Measurements from ENCODE around the gene PLB1.

PLB1 gene

GRCh38 chr2:28624436-28624792 lies 128.6 kb downstream of the PLB1 start:
- no peaks in the 10 kb centered on the region for H3K27me3 ChIP-seq (ENCODE audit: control insufficient read depth, insufficient read depth, low read length)
- H3K9me3 ChIP-seq (ENCODE audit: control insufficient read depth, insufficient read depth, low read length), result no peaks in the 10 kb centered on the region
- no peak overlapping the region for H3K27ac ChIP-seq (ENCODE audit: low read depth, low read length)
- no peaks in the 10 kb centered on the region for H3K36me3 ChIP-seq (ENCODE audit: control insufficient read depth, insufficient read depth, low read length)
- H3K4me3 ChIP-seq (ENCODE audit: low read depth, low read length), result no peak overlapping the region
- H3K9ac ChIP-seq (ENCODE audit: low read depth, low read length), result no peak overlapping the region
- H3K4me1 ChIP-seq (ENCODE audit: control insufficient read depth, insufficient read depth, low read length), result peaks cover 16% of the 10 kb centered on the region; the same call in 1 of the 2 replicates

GRCh38 chr2:28624793-28625701 lies 129.2 kb downstream of the PLB1 start:
- Histone ChIP-seq H3K4me3 (ENCODE audit: low read depth, low read length) (no peak overlapping the region), H3K4me1 (ENCODE audit: control insufficient read depth, insufficient read depth, low read length) (peaks cover 16% of the 10 kb centered on the region; the same call in 1 of the 2 replicates), H3K9ac (ENCODE audit: low read depth, low read length) (no peak overlapping the region), H3K36me3 (ENCODE audit: control insufficient read depth, insufficient read depth, low read length) (no peaks in the 10 kb centered on the region), H3K9me3 (ENCODE audit: control insufficient read depth, insufficient read depth, low read length) (no peaks in the 10 kb centered on the region), H3K27ac (ENCODE audit: low read depth, low read length) (peak overlapping the region; percentile 65), H3K27me3 (ENCODE audit: control insufficient read depth, insufficient read depth, low read length) (no peaks in the 10 kb centered on the region)

GRCh38 chr2:28626376-28626775 lies 130.5 kb downstream of the PLB1 start:
- H3K27me3 ChIP-seq (ENCODE audit: control insufficient read depth, insufficient read depth, low read length), result no peaks in the 10 kb centered on the region
- no peaks in the 10 kb centered on the region for H3K9me3 ChIP-seq (ENCODE audit: control insufficient read depth, insufficient read depth, low read length)
- no peak overlapping the region for H3K4me3 ChIP-seq (ENCODE audit: low read depth, low read length)
- peaks cover 16% of the 10 kb centered on the region; the same call in 1 of the 2 replicates for H3K4me1 ChIP-seq (ENCODE audit: control insufficient read depth, insufficient read depth, low read length)
- no peak overlapping the region for H3K27ac ChIP-seq (ENCODE audit: low read depth, low read length)
- H3K36me3 ChIP-seq (ENCODE audit: control insufficient read depth, insufficient read depth, low read length), result no peaks in the 10 kb centered on the region
- H3K9ac ChIP-seq (ENCODE audit: low read depth, low read length), result no peak overlapping the region

DNA sequence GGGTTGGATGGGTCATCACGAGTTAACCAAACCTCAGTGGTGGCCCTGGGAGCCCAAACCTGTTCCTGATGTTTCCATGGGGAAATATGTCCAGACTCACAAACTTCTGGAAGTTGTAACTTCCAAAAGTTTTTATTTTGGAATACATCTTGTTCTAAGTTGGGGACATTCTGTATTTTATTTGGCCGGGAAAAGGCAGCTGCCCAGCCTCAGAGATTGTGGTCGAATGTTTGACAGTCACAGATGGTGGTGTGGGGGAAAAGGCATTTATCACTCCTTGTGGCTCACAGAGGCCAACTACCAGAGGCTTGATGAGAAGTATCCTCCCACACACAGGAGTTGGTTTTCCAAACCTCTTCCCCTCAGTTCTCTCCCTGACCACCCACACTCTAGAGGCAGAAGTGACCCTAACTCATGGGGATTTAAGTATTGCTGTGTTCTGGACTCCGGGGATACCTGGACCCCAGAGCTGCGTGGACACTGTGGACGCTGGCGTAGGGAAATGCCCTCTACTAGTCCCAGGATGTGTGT lies 131.1 kb downstream of the PLB1 start:
- H3K36me3 ChIP-seq (ENCODE audit: control insufficient read depth, insufficient read depth, low read length), result no peaks in the 10 kb centered on the region
- H3K27ac ChIP-seq (ENCODE audit: low read depth, low read length), result no peak overlapping the region
- H3K9ac ChIP-seq (ENCODE audit: low read depth, low read length), result no peak overlapping the region
- no peak overlapping the region for H3K4me3 ChIP-seq (ENCODE audit: low read depth, low read length)
- peaks cover 11% of the 10 kb centered on the region; the same call in 1 of the 2 replicates for H3K4me1 ChIP-seq (ENCODE audit: control insufficient read depth, insufficient read depth, low read length)
- no peaks in the 10 kb centered on the region for H3K27me3 ChIP-seq (ENCODE audit: control insufficient read depth, insufficient read depth, low read length)
- H3K9me3 ChIP-seq (ENCODE audit: control insufficient read depth, insufficient read depth, low read length), result no peaks in the 10 kb centered on the region

DNA sequence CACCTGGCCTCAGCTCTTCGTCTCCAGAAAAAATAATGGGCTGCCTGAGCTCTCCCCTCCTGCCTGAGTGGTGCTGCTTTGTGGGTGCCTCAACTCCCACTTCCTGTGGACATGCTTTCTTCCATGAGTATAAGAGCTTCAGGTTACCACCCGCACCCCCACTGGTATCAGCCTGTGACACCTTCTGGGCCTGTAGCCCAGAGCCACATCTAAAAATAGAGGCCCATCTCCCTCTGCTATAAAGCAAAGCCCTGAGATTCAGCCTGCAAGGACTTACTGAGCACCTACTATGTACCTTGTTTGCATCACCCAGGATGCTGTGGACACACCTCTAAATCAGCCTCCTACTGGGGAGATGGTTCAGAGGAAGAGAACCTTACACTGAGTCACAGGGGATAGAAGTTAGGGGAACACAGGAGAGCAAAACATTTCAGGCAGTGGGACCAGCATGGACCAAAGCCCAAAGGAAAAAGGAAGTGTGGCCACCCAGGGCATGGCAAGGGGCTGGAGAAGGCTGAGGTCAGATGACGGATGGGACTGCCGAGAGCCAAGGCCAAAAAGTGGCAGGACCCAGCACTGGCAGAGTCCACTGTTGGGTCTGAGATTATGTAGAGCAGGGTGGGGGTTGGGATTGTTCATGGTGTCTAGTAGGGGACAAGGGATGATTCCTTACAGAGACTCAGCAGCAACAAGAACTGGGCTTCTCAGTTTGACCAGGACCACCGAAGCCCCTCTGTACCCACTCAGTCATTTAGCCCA lies 132.0 kb downstream of the PLB1 start:
- Histone ChIP-seq H3K4me3 (ENCODE audit: low read depth, low read length) (no peak overlapping the region), H3K9me3 (ENCODE audit: control insufficient read depth, insufficient read depth, low read length) (no peaks in the 10 kb centered on the region), H3K4me1 (ENCODE audit: control insufficient read depth, insufficient read depth, low read length) (peaks cover 11% of the 10 kb centered on the region; the same call in 1 of the 2 replicates), H3K27ac (ENCODE audit: low read depth, low read length) (no peak overlapping the region), H3K9ac (ENCODE audit: low read depth, low read length) (no peak overlapping the region), H3K27me3 (ENCODE audit: control insufficient read depth, insufficient read depth, low read length) (no peaks in the 10 kb centered on the region), H3K36me3 (ENCODE audit: control insufficient read depth, insufficient read depth, low read length) (no peaks in the 10 kb centered on the region)

DNA sequence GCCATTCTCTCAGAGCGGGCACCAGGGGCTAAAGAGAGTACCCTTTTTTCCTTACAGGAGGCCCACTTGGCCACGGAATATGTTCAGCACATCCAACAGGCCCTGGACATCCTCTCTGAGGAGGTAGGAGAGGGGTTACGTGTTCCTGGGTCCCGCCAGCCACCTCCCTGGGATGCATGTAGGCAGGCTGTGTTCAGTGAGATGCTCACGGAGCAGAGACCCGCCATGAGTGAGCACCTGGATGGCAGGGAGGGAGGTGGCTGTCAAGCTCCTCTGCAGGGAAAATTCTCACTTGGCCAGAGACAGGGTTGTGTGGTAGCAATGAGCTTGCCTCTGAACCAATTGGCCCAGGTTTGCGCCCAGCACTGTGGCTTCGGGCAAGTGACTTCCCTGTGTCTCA lies 132.6 kb downstream of the PLB1 start:
- Histone ChIP-seq H3K36me3 (ENCODE audit: control insufficient read depth, insufficient read depth, low read length) (no peaks in the 10 kb centered on the region), H3K9ac (ENCODE audit: low read depth, low read length) (no peak overlapping the region), H3K4me3 (ENCODE audit: low read depth, low read length) (no peak overlapping the region), H3K27me3 (ENCODE audit: control insufficient read depth, insufficient read depth, low read length) (no peaks in the 10 kb centered on the region), H3K27ac (ENCODE audit: low read depth, low read length) (no peak overlapping the region), H3K9me3 (ENCODE audit: control insufficient read depth, insufficient read depth, low read length) (no peaks in the 10 kb centered on the region), H3K4me1 (ENCODE audit: control insufficient read depth, insufficient read depth, low read length) (peaks cover 11% of the 10 kb centered on the region; the same call in 1 of the 2 replicates)

- Histone ChIP-seq H3K27me3 (ENCODE audit: control insufficient read depth, insufficient read depth, low read length) (no peaks in the 10 kb centered on the region), H3K4me1 (ENCODE audit: control insufficient read depth, insufficient read depth, low read length) (peaks cover 11% of the 10 kb centered on the region; the same call in 1 of the 2 replicates), H3K4me3 (ENCODE audit: low read depth, low read length) (no peak overlapping the region), H3K9me3 (ENCODE audit: control insufficient read depth, insufficient read depth, low read length) (no peaks in the 10 kb centered on the region), H3K36me3 (ENCODE audit: control insufficient read depth, insufficient read depth, low read length) (no peaks in the 10 kb centered on the region), H3K27ac (ENCODE audit: low read depth, low read length) (no peak overlapping the region), H3K9ac (ENCODE audit: low read depth, low read length) (no peak overlapping the region)
Measured at GRCh38 chr2:28628987-28629386, 133.1 kb downstream of the PLB1 start.

DNA sequence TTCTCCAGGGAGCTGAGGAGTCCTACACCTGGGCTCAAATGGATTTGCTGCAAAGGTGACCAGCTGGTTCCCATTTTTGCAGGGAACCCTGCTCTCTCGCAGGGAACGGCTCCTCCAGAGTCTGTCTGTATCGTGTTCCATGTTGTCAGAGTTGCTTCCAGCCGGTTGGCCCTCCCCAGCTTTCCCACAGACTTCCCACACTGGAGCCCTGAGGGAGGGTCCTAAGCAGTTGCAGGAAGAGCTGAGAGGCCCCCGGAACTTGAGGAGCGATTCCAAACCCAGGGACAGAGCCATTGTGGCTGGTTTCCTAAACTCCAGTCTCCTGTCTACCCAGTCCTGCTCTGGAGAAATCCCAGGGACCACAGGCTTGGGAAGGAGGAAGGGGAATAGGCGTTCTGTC lies 134.1 kb downstream of the PLB1 start:
- H3K4me3 ChIP-seq (ENCODE audit: low read depth, low read length), result no peak overlapping the region
- peaks cover 8% of the 10 kb centered on the region; the same call in 1 of the 2 replicates for H3K4me1 ChIP-seq (ENCODE audit: control insufficient read depth, insufficient read depth, low read length)
- H3K36me3 ChIP-seq (ENCODE audit: control insufficient read depth, insufficient read depth, low read length), result no peaks in the 10 kb centered on the region
- no peaks in the 10 kb centered on the region for H3K27me3 ChIP-seq (ENCODE audit: control insufficient read depth, insufficient read depth, low read length)
- H3K9ac ChIP-seq (ENCODE audit: low read depth, low read length), result no peak overlapping the region
- H3K27ac ChIP-seq (ENCODE audit: low read depth, low read length), result no peak overlapping the region
- H3K9me3 ChIP-seq (ENCODE audit: control insufficient read depth, insufficient read depth, low read length), result no peaks in the 10 kb centered on the region

GRCh38 chr2:28630341-28630740 lies 134.5 kb downstream of the PLB1 start:
- H3K36me3 ChIP-seq (ENCODE audit: control insufficient read depth, insufficient read depth, low read length), result no peaks in the 10 kb centered on the region
- H3K9ac ChIP-seq (ENCODE audit: low read depth, low read length), result no peak overlapping the region
- H3K27ac ChIP-seq (ENCODE audit: low read depth, low read length), result no peak overlapping the region
- H3K4me1 ChIP-seq (ENCODE audit: control insufficient read depth, insufficient read depth, low read length), result peaks cover 4% of the 10 kb centered on the region; the same call in 1 of the 2 replicates
- H3K9me3 ChIP-seq (ENCODE audit: control insufficient read depth, insufficient read depth, low read length), result no peaks in the 10 kb centered on the region
- H3K27me3 ChIP-seq (ENCODE audit: control insufficient read depth, insufficient read depth, low read length), result no peaks in the 10 kb centered on the region
- no peak overlapping the region for H3K4me3 ChIP-seq (ENCODE audit: low read depth, low read length)

GRCh38 chr2:28631514-28632206 lies 135.8 kb downstream of the PLB1 start:
- no peaks in the 10 kb centered on the region for H3K27me3 ChIP-seq (ENCODE audit: control insufficient read depth, insufficient read depth, low read length)
- no peaks in the 10 kb centered on the region for H3K4me1 ChIP-seq (ENCODE audit: control insufficient read depth, insufficient read depth, low read length)
- H3K4me3 ChIP-seq (ENCODE audit: low read depth, low read length), result no peak overlapping the region
- no peaks in the 10 kb centered on the region for H3K36me3 ChIP-seq (ENCODE audit: control insufficient read depth, insufficient read depth, low read length)
- no peak overlapping the region for H3K9ac ChIP-seq (ENCODE audit: low read depth, low read length)
- H3K27ac ChIP-seq (ENCODE audit: low read depth, low read length), result no peak overlapping the region
- no peaks in the 10 kb centered on the region for H3K9me3 ChIP-seq (ENCODE audit: control insufficient read depth, insufficient read depth, low read length)

Measured in HUES48 (cell line).